Measurements from ENCODE around the gene CCNH.
A peak's percentile ranks its signal among the peaks of the same experiment; 100 is the strongest.

Gene CCNH

GRCh38 chr5:87423755-87424154 lies 11.0 kb upstream of the CCNH start:
- no peak overlapping the region for H3K4me3 ChIP-seq (ENCODE audit: low read length)
- H3K27me3 ChIP-seq (ENCODE audit: low read depth, low read length) = no peaks in the 10 kb centered on the region
- no peaks in the 10 kb centered on the region for H4K20me1 ChIP-seq (ENCODE audit: insufficient read depth, low read length)
- no peak overlapping the region for H3K9ac ChIP-seq (ENCODE audit: low read length)
- no peaks in the 10 kb centered on the region for H3K4me1 ChIP-seq (ENCODE audit: low read length)
- H3K79me2 ChIP-seq (ENCODE audit: low read length) = no peaks in the 10 kb centered on the region
- H3K27ac ChIP-seq (ENCODE audit: low read length) = no peak overlapping the region
- H3K36me3 ChIP-seq (replicated peaks; ENCODE audit: low read depth, low read length) = no peaks in the 10 kb centered on the region
- H2AFZ ChIP-seq (ENCODE audit: low read depth, low read length) = no peak overlapping the region
- no peak overlapping the region for H3K4me2 ChIP-seq (ENCODE audit: low read length)
- no peaks in the 10 kb centered on the region for H3K9me3 ChIP-seq (ENCODE audit: insufficient read depth, low read length)
- TF ChIP-seq EZH2phosphoT487 (IDR thresholded peaks at IDR 0.05; ENCODE audit: low read depth) = no peak
- TF ChIP-seq CTCF (IDR thresholded peaks at IDR 0.05; ENCODE audit: low read depth, low read length) = no peak

- H3K4me2 ChIP-seq (ENCODE audit: low read length) = no peak overlapping the region
- H3K36me3 ChIP-seq (replicated peaks; ENCODE audit: low read depth, low read length) = no peaks in the 10 kb centered on the region
- H3K79me2 ChIP-seq (ENCODE audit: low read length) = no peaks in the 10 kb centered on the region
- TF ChIP-seq CTCF (IDR thresholded peaks at IDR 0.05; ENCODE audit: low read depth, low read length) (no peak), EZH2phosphoT487 (IDR thresholded peaks at IDR 0.05; ENCODE audit: low read depth) (no peak)
- H3K27ac ChIP-seq (ENCODE audit: low read length) = no peak overlapping the region
- no peaks in the 10 kb centered on the region for H3K27me3 ChIP-seq (ENCODE audit: low read depth, low read length)
- H3K9me3 ChIP-seq (ENCODE audit: insufficient read depth, low read length) = no peaks in the 10 kb centered on the region
- no peak overlapping the region for H3K9ac ChIP-seq (ENCODE audit: low read length)
- no peaks in the 10 kb centered on the region for H3K4me1 ChIP-seq (ENCODE audit: low read length)
- no peaks in the 10 kb centered on the region for H4K20me1 ChIP-seq (ENCODE audit: insufficient read depth, low read length)
- H3K4me3 ChIP-seq (ENCODE audit: low read length) = no peak overlapping the region
- no peak overlapping the region for H2AFZ ChIP-seq (ENCODE audit: low read depth, low read length)
Observed at GRCh38 chr5:87421307-87421706, 8.6 kb upstream of the CCNH start.

GRCh38 chr5:87418506-87418905 lies 5.8 kb upstream of the CCNH start:
- H3K9ac ChIP-seq (ENCODE audit: low read length) = no peak overlapping the region
- H3K79me2 ChIP-seq (ENCODE audit: low read length) = no peaks in the 10 kb centered on the region
- H2AFZ ChIP-seq (ENCODE audit: low read depth, low read length) = no peak overlapping the region
- H3K4me1 ChIP-seq (ENCODE audit: low read length) = no peaks in the 10 kb centered on the region
- no peaks in the 10 kb centered on the region for H3K36me3 ChIP-seq (replicated peaks; ENCODE audit: low read depth, low read length)
- TF ChIP-seq CTCF (IDR thresholded peaks at IDR 0.05; ENCODE audit: low read depth, low read length) (no peak), EZH2phosphoT487 (IDR thresholded peaks at IDR 0.05; ENCODE audit: low read depth) (no peak)
- no peak overlapping the region for H3K4me2 ChIP-seq (ENCODE audit: low read length)
- no peaks in the 10 kb centered on the region for H3K27me3 ChIP-seq (ENCODE audit: low read depth, low read length)
- no peaks in the 10 kb centered on the region for H4K20me1 ChIP-seq (ENCODE audit: insufficient read depth, low read length)
- no peak overlapping the region for H3K4me3 ChIP-seq (ENCODE audit: low read length)
- H3K27ac ChIP-seq (ENCODE audit: low read length) = no peak overlapping the region
- H3K9me3 ChIP-seq (ENCODE audit: insufficient read depth, low read length) = no peaks in the 10 kb centered on the region

- Histone ChIP-seq H3K27me3 (ENCODE audit: low read depth, low read length) (no peaks in the 10 kb centered on the region), H3K4me1 (ENCODE audit: low read length) (peaks cover 6% of the 10 kb centered on the region; the same call in 1 of the 2 replicates), H3K27ac (ENCODE audit: low read length) (no peak overlapping the region), H3K4me2 (ENCODE audit: low read length) (peak overlapping the region; percentile 67), H2AFZ (ENCODE audit: low read depth, low read length) (peak overlapping the region; percentile 88), H4K20me1 (ENCODE audit: insufficient read depth, low read length) (no peaks in the 10 kb centered on the region), H3K36me3 (replicated peaks; ENCODE audit: low read depth, low read length) (peaks cover 16% of the 10 kb centered on the region), H3K9ac (ENCODE audit: low read length) (peak overlapping the region; percentile 67), H3K9me3 (ENCODE audit: insufficient read depth, low read length) (no peaks in the 10 kb centered on the region), H3K79me2 (ENCODE audit: low read length) (peaks cover 25% of the 10 kb centered on the region), H3K4me3 (ENCODE audit: low read length) (peak overlapping the region; percentile 98)
- TF ChIP-seq EZH2phosphoT487 (IDR thresholded peaks at IDR 0.05; ENCODE audit: low read depth) (no peak), CTCF (IDR thresholded peaks at IDR 0.05; ENCODE audit: low read depth, low read length) (no peak)
Observed at GRCh38 chr5:87413343-87413645, 564 bp upstream of the CCNH start.
